ENCODE results near the gene FLRT2. TPM values are rescaled to one million over a fixed set of nuclear protein-coding genes. Genes with fewer than 3 reads are reported as not detected.

Gene FLRT2
- total RNA-seq, 1 donor from 2014 or later = 20.0 TPM

GRCh38 chr14:85653029-85653428 is 123.1 kb downstream of the FLRT2 start:
- DNase-seq (ENCODE audit: low spot score) = no peak

- no peak for DNase-seq (ENCODE audit: low spot score)
These were observed 130.4 kb downstream of the FLRT2 start for GRCh38 chr14:85660243-85660922.

GRCh38 chr14:85662096-85662495 is 132.2 kb downstream of the FLRT2 start:
- no peak for DNase-seq (ENCODE audit: low spot score)

GRCh38 chr14:85663256-85663655 is 133.3 kb downstream of the FLRT2 start:
- no peak for DNase-seq (ENCODE audit: low spot score)

GRCh38 chr14:85663667-85664066 is 133.7 kb downstream of the FLRT2 start:
- no peak for DNase-seq (ENCODE audit: low spot score)

- no peak for DNase-seq (ENCODE audit: low spot score)
These were observed 146.0 kb downstream of the FLRT2 start for GRCh38 chr14:85675957-85676356.

- no peak for DNase-seq (ENCODE audit: low spot score)
These were observed 157.0 kb downstream of the FLRT2 start for GRCh38 chr14:85686908-85687307.

GRCh38 chr14:85687456-85687855 is 157.5 kb downstream of the FLRT2 start:
- no peak for DNase-seq (ENCODE audit: low spot score)

- no peak for DNase-seq (ENCODE audit: low spot score)
These were observed 158.1 kb downstream of the FLRT2 start for GRCh38 chr14:85688006-85688405.

- DNase-seq (ENCODE audit: low spot score) = no peak
These were observed 165.4 kb downstream of the FLRT2 start for GRCh38 chr14:85695300-85695699.

- no peak for DNase-seq (ENCODE audit: low spot score)
These were observed 171.2 kb downstream of the FLRT2 start for GRCh38 chr14:85701116-85701515.

GRCh38 chr14:85701763-85702162 is 171.8 kb downstream of the FLRT2 start:
- DNase-seq (ENCODE audit: low spot score) = no peak

GRCh38 chr14:85702191-85702590 is 172.2 kb downstream of the FLRT2 start:
- DNase-seq (ENCODE audit: low spot score) = no peak

GRCh38 chr14:85702997-85703396 is 173.1 kb downstream of the FLRT2 start:
- DNase-seq (ENCODE audit: low spot score) = no peak

Data from mesenteric fat pad (tissue), 1 donor.